BLaER1 treated with 17β-estradiol and CSF1 and Interleukin-3, amounts not matched to agents 10 nM and 100 nM (cell line): ENCODE data around the gene MGP.

Source experiments
- H3K27ac ChIP-seq, 11 experiments: shearing (Covaris generic); formaldehyde crosslinking; 2 replicates each; pipeline ENCODE4 v1.8.1; 2022
- H3K27me3 ChIP-seq, 11 experiments: shearing (Covaris generic); formaldehyde crosslinking; 2 replicates each; pipeline ENCODE4 v1.8.1; 2022
- H3K36me3 ChIP-seq, 11 experiments: shearing (Covaris generic); formaldehyde crosslinking; 2 replicates each; pipeline ENCODE4 v1.8.1; 2022
- H3K4me1 ChIP-seq, 10 experiments: shearing (Covaris generic); formaldehyde crosslinking; 2 replicates each; pipeline ENCODE4 v1.8.1; 2022
- H3K4me2 ChIP-seq, 11 experiments: shearing (Covaris generic); formaldehyde crosslinking; 2 replicates each; pipeline ENCODE4 v1.8.1; 2022
- H3K4me3 ChIP-seq, 10 experiments: shearing (Covaris generic); formaldehyde crosslinking; 2 replicates each; pipeline ENCODE4 v1.8.1; 2022
- H3K9ac ChIP-seq, 11 experiments: shearing (Covaris generic); formaldehyde crosslinking; 2 replicates each; pipeline ENCODE4 v1.8.1; 2022
- H3K9me3 ChIP-seq, 11 experiments: shearing (Covaris generic); formaldehyde crosslinking; replicated peaks in 1 of 11; 2 replicates each; pipeline ENCODE4 v1.8.1; 2022
- H4K20me1 ChIP-seq, 11 experiments: shearing (Covaris generic); formaldehyde crosslinking; 2 replicates each; pipeline ENCODE4 v1.8.1; 2022
- Cebpa-rat ChIP-seq, 11 experiments: shearing (Covaris generic); IDR thresholded peaks; 2 replicates each; pipeline ENCODE4 v1.8.1; 2022

Gene MGP

GRCh38 chr12:14885718-14886221, at the start of gene MGP:
MGP (minus strand) TSS chr12:14885854; CDS start chr12:14885791, 63 bp downstream.
- Histone ChIP-seq H3K9ac (peak within 1 kb of the TSS in 3 of 11 experiments; percentile 4 to 19 (median 6); a peak in 1 of 22 replicates), H4K20me1 (no peaks in the 10 kb centered on the region), H3K4me3 (0 out of 20 replicates have a peak within 1 kb of the TSS, but pooled peaks of 1 of the 10 experiments have one; percentile 0), H3K9me3 (peaks cover 0 to 4% (median 0%) of the 10 kb centered on the region in 11 experiments; a peak in 2 of 22 replicates), H3K27me3 (no peaks in the 10 kb centered on the region), H3K27ac (no peak within 1 kb of the TSS), H3K4me1 (peaks cover 12 to 31% (median 25%) of the 10 kb centered on the region in 10 experiments), H3K4me2 (peak within 1 kb of the TSS; percentile 50 to 79 (median 70); a peak in 20 of 22 replicates), H3K36me3 (no peaks in the 10 kb centered on the region)
- no peak for TF ChIP-seq Cebpa-rat (IDR thresholded peaks at IDR 0.05)

- H3K9ac ChIP-seq = no peak overlapping the region
Observed at GRCh38 chr12:14935031-14935430, 49.4 kb upstream of the MGP start.

GRCh38 chr12:14934511-14934910, 48.9 kb upstream of the MGP start:
- H3K27me3 ChIP-seq = no peaks in the 10 kb centered on the region
- H3K4me1 ChIP-seq = peaks cover 0 to 10% (median 4%) of the 10 kb centered on the region in 10 experiments; a peak in 13 of 20 replicates
- no peak overlapping the region for H3K4me2 ChIP-seq
- no peaks in the 10 kb centered on the region for H4K20me1 ChIP-seq
- no peaks in the 10 kb centered on the region for H3K9me3 ChIP-seq
- TF ChIP-seq Cebpa-rat (IDR thresholded peaks at IDR 0.05) = no peak
- H3K4me3 ChIP-seq = no peak overlapping the region
- no peak overlapping the region for H3K27ac ChIP-seq
- no peak overlapping the region for H3K9ac ChIP-seq
- H3K36me3 ChIP-seq = peaks cover 65 to 96% (median 85%) of the 10 kb centered on the region in 11 experiments

More at GRCh38 chr12:14935031-14935430, 49.4 kb upstream of the MGP start:
- Histone ChIP-seq H3K4me1 (peaks cover 0 to 14% (median 9%) of the 10 kb centered on the region in 10 experiments; a peak in 13 of 20 replicates), H3K27ac (no peak overlapping the region), H3K9me3 (no peaks in the 10 kb centered on the region; a peak in 1 of 22 replicates), H4K20me1 (no peaks in the 10 kb centered on the region), H3K36me3 (peaks cover 70 to 100% (median 89%) of the 10 kb centered on the region in 11 experiments), H3K4me3 (no peak overlapping the region), H3K4me2 (no peak overlapping the region), H3K27me3 (no peaks in the 10 kb centered on the region)
- no peak for TF ChIP-seq Cebpa-rat (IDR thresholded peaks at IDR 0.05)

GRCh38 chr12:14931791-14932560, 46.3 kb upstream of the MGP start:
- H4K20me1 ChIP-seq = no peaks in the 10 kb centered on the region
- H3K27me3 ChIP-seq = no peaks in the 10 kb centered on the region
- H3K9me3 ChIP-seq = no peaks in the 10 kb centered on the region
- TF ChIP-seq Cebpa-rat (IDR thresholded peaks at IDR 0.05) = no peak
- H3K4me3 ChIP-seq = no peak overlapping the region
- peaks cover 0 to 10% (median 0%) of the 10 kb centered on the region in 10 experiments; a peak in 6 of 20 replicates for H3K4me1 ChIP-seq
- no peak overlapping the region for H3K27ac ChIP-seq
- no peak overlapping the region for H3K9ac ChIP-seq
- H3K36me3 ChIP-seq = peaks cover 47 to 98% (median 74%) of the 10 kb centered on the region in 11 experiments
- peak overlapping the region in 3 of 11 experiments; percentile 0 to 26 (median 10); a peak in 3 of 22 replicates for H3K4me2 ChIP-seq

GRCh38 chr12:14931359-14931758, 45.7 kb upstream of the MGP start:
- Histone ChIP-seq H3K36me3 (peaks cover 42 to 91% (median 68%) of the 10 kb centered on the region in 11 experiments), H3K9ac (no peak overlapping the region), H3K4me1 (peaks cover 0 to 10% (median 0%) of the 10 kb centered on the region in 10 experiments; a peak in 6 of 20 replicates), H4K20me1 (no peaks in the 10 kb centered on the region), H3K4me2 (peak overlapping the region in 3 of 11 experiments; percentile 0 to 26 (median 10); a peak in 3 of 22 replicates), H3K9me3 (no peaks in the 10 kb centered on the region), H3K4me3 (no peak overlapping the region), H3K27me3 (no peaks in the 10 kb centered on the region), H3K27ac (no peak overlapping the region)
- TF ChIP-seq Cebpa-rat (IDR thresholded peaks at IDR 0.05) = no peak

- no peak overlapping the region for H3K4me2 ChIP-seq
- H3K36me3 ChIP-seq = peaks cover 32 to 81% (median 57%) of the 10 kb centered on the region in 11 experiments
- no peak overlapping the region for H3K27ac ChIP-seq
- no peak for TF ChIP-seq Cebpa-rat (IDR thresholded peaks at IDR 0.05)
- H3K4me3 ChIP-seq = no peak overlapping the region
- H3K9ac ChIP-seq = no peak overlapping the region
- H3K9me3 ChIP-seq = no peaks in the 10 kb centered on the region
- H4K20me1 ChIP-seq = no peaks in the 10 kb centered on the region
- peaks cover 0 to 10% (median 0%) of the 10 kb centered on the region in 10 experiments; a peak in 6 of 20 replicates for H3K4me1 ChIP-seq
- no peaks in the 10 kb centered on the region for H3K27me3 ChIP-seq
Observed at GRCh38 chr12:14930299-14930698, 44.6 kb upstream of the MGP start.

- H3K9me3 ChIP-seq = no peaks in the 10 kb centered on the region
Observed at GRCh38 chr12:14928931-14929330, 43.3 kb upstream of the MGP start.

GRCh38 chr12:14927267-14927666, 41.6 kb upstream of the MGP start:
- H3K9me3 ChIP-seq = peaks cover 0 to 6% (median 1%) of the 10 kb centered on the region in 11 experiments; a peak in 1 of 22 replicates
- no peak overlapping the region for H3K9ac ChIP-seq
- H4K20me1 ChIP-seq = no peaks in the 10 kb centered on the region
- H3K36me3 ChIP-seq = peaks cover 9 to 57% (median 27%) of the 10 kb centered on the region in 11 experiments; a peak in 21 of 22 replicates
- H3K4me1 ChIP-seq = peaks cover 0 to 10% (median 0%) of the 10 kb centered on the region in 10 experiments; a peak in 7 of 20 replicates
- H3K27ac ChIP-seq = no peak overlapping the region
- H3K4me3 ChIP-seq = no peak overlapping the region
- H3K4me2 ChIP-seq = no peak overlapping the region
- no peak for TF ChIP-seq Cebpa-rat (IDR thresholded peaks at IDR 0.05)
- H3K27me3 ChIP-seq = no peaks in the 10 kb centered on the region

More at GRCh38 chr12:14928931-14929330, 43.3 kb upstream of the MGP start:
- H3K27me3 ChIP-seq = no peaks in the 10 kb centered on the region
- H3K36me3 ChIP-seq = peaks cover 20 to 67% (median 44%) of the 10 kb centered on the region in 11 experiments
- H3K4me3 ChIP-seq = no peak overlapping the region
- peaks cover 0 to 10% (median 0%) of the 10 kb centered on the region in 10 experiments; a peak in 7 of 20 replicates for H3K4me1 ChIP-seq
- no peak overlapping the region for H3K27ac ChIP-seq
- H3K4me2 ChIP-seq = no peak overlapping the region
- no peak overlapping the region for H3K9ac ChIP-seq
- no peaks in the 10 kb centered on the region for H4K20me1 ChIP-seq
- TF ChIP-seq Cebpa-rat (IDR thresholded peaks at IDR 0.05) = no peak

- Histone ChIP-seq H4K20me1 (no peaks in the 10 kb centered on the region), H3K27ac (no peak overlapping the region), H3K27me3 (no peaks in the 10 kb centered on the region), H3K4me1 (peaks cover 0 to 9% (median 6%) of the 10 kb centered on the region in 10 experiments; a peak in 8 of 20 replicates), H3K9ac (no peak overlapping the region), H3K4me3 (no peak overlapping the region), H3K4me2 (no peak overlapping the region), H3K36me3 (peaks cover 19 to 51% (median 30%) of the 10 kb centered on the region in 11 experiments), H3K9me3 (peaks cover 0 to 6% (median 3%) of the 10 kb centered on the region in 11 experiments; a peak in 1 of 22 replicates)
- no peak for TF ChIP-seq Cebpa-rat (IDR thresholded peaks at IDR 0.05)
Observed at GRCh38 chr12:14924541-14924940, 38.9 kb upstream of the MGP start.
